SKM-1 treated with dmso at 0.1 percent for 144 hours (cell line): Measurements from ENCODE around the gene KCNMA1.
"Not testable (repeated sequence)": the region's sequence is repeated elsewhere in the genome, so short reads cannot be mapped to it uniquely, and the experiment has no call there.

ENCODE experiments used
- DNase-seq: peaks from one replicate; lab custom pipeline; 2025; ENCODE audit not compliant: unreplicated experiment; lab: John Stamatoyannopoulos, UW

KCNMA1 gene

DNA sequence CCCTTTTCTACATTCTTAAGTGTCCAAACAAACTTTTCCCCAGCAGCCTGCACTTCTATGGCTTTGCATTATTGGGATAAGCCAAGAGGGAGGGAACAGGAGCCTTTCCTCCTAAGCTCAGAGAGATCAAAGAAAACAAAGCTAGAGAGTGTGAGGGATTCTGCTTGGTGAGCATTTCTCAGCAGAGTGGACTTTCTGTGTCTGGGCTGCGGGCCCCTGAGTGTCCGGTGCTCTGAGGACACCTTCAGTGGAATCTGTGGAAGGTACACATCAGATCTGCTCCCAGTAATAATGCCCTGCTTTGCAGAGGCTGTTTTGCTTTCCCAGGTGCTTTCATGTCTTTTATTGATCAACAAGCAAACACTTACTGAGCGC, 50.2 kb downstream of the KCNMA1 start:
- no peak for DNase-seq

DNA sequence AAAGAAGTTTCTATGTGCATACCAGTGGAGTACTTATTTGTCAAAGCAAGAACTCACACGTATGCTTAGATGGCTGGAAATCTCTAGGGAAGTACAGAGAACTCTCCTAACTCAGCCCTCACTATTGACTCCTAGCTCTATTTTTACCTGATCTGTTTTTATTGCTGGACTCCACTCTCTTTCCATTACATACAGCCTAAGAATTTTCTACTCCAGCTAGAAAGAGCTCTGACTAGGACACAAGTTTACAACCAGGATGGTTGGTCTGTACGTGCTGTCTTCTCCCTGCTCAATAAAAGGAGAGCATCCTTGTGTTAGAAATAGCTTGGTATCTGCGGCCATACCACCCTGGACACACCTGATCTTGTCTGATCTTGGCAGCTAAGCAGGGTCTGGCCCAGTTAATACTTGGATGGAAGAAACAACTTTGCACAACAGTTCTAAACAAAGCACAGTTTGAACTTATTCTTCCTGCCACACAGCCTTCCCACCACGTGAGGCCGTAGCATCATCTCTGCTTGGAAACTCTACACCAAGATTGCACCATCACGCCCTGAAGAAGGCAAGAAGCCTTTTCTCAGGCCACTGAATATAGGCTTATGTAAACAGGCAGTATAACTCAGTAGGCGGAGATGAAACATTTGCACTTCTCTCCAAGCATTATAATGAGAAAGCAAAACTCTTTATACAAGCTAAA, 50.7 kb downstream of the KCNMA1 start:
- DNase-seq: no peak

DNA sequence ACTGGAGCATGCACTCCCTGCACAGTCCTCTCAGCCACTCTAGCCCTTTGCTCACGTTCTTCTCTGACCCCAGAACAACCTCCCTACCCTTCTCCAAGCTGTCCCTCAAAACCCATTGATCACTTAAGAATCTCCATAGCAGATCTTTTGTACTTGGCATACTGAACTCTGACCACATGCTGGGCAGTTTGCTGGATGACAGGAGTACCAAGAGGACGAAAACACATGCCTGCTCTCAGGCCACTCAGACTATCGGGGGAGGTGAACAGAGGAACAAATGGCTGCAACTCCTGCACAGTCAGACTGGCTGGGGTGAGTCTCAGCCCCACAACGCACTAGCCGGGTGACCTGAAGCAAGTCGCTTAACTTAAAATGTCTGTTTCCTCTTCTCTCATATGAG, 52.7 kb downstream of the KCNMA1 start:
- DNase-seq: no peak

DNA sequence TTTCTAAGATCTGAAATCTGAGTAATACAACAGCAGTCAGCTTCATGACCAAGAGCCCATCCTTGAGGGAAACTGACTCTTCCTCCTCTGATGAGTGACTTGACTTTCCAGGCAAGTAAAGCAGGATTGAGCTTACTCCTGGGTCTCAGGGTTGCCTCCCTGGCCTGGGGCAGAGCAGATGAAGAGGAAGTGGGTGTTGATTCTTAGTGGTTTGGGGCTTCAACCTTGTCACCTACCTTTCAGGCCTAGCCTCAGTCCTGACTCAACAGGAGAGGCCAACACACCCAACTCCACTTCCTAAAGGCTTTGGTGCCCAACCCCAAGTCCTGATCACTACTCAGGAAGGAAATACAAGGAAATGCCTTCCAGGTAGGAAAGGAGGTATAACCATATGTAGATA, 54.1 kb downstream of the KCNMA1 start:
- DNase-seq: no peak

DNA sequence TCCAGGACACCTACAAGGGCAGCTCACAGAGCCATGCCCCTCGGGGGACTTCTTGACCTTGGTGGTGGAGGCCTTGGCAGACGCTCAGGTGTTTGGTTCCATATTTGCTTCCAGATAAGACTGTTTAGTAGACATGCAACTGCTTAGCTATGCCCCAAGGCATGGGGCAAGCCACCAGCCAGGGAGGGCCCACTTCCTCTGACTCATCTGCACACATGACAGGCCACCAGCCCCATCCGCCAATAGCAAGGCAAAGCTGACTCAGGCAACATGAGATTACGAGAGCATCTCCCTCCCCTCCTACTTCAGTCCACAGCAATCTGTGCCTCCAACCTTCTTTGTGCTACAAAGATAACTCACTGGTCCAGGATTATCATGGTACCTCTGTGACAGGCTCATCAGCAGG, 54.9 kb downstream of the KCNMA1 start:
- no peak for DNase-seq

DNA sequence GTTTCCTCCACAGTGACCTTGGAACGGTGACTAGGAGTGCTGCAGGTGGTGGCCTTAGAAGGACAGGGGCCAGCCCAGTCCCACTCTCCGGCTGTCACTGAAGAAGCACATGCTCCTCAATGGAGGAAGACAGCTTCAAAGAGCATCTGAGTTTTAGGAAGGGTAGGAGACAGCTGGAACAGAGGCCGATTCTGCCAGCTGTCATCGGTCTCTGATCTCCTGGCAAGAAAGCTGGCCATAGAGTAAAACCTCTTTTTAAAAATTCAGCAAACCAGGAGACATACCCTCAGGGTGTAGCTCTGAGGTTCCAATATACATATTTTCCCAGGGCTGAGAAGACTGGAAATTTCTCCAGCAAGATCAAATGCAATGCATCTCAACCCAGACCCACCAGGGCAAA, 55.9 kb downstream of the KCNMA1 start:
- DNase-seq: no peak

DNA sequence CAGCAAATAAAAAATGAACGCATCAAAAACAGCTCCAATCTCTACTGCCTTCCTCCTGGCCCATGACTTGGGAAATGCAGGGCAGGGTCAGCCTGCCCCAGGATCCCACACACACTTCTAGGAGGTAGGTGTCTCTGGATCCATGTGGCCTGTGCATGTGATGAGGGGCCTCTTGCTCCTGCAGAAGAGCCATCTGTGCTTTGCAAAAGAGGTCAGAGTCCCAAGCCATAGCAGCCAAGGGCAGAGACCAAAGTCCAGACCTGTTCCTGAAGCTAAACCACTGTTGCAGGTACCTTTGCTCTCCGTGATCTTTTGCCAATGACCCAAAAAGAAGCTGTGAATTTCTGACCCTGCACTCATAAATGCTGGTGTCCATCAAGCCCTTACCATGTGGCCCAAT, 57.1 kb downstream of the KCNMA1 start:
- no peak for DNase-seq

DNA sequence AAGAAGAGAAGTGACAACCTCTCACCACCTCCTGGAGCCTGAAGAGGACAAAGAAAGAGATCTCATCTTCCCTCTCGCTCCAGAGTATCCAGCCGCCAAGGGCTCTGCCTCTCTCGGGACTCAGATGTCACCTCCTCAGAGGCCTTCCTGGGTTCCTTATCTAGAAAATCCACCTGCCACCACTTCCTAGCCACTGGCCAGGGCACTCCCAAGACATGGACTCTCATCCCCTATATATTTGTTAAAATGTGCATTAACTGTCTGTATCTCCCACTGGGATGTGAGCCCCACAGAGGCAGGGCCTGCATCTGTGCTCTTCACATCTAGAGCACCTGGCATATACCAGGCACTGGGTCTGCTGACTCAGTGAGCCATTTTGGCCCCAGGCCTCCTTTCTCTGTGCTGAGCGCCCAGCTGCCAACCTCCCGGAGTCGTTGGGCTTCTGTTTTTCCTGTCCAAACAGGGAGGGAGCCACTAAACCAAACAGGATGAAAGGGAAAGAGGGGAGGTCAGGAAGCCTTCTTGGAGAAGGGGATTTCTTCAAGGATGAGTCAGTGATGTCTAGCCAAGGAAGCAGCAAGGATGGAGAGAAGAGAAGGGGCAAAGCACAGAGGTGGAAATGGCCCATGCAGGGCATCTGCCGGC, 58.9 kb downstream of the KCNMA1 start:
- DNase-seq: no peak

DNA sequence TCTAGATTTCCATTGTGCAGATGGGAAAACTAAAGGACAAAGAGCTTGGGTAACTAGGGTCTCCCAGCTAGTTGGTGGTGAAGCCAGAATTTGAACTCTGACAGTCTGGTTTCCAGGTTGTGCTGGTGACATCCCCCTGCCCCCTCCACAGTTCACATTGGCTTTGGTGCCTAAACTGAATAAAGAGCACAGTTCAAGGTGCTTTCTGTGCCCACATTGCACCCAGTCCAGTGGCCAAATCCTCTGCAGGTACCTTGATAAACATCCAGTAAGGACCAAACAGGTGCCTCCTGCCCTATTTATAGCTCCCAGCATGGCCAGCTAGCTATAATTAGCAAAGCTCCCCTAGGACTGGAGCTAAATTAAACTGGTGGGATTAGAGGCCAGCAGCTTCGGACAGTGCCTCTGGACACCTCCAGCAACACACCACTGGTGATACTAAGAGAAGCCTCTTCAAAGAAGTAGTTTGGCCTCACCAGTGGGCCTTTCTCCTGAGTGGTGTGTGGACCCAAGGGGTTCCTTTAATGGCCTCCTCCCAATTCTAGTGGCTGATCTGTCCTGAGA, 59.9 kb downstream of the KCNMA1 start:
- no peak for DNase-seq

DNA sequence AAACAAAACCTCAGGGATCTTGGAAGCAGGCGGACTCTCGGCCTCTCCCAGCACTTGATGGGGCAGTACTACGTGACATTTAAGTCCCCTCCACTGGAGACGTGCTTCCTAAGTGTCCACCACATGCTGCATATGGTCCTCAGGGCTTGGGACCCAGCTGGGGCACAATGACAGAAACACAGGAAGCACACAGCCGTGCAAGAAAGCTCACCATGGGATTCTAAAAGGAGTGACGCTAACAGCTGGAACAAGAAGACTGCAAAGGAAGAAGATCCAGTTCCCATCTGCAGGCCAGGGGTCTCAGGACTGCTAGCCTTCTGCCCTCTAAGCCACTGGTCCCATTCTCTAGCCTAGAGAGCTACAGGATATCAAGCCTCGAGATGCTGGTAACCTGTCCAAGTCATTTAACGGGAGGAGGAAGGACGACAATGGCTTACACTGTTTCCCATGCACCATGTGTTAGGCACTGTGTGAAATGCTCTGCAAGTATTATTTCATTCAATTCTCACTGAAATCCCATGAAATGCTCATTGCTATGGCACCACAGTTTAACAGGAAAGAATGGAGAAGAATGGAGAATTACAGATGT, 61.1 kb downstream of the KCNMA1 start:
- no peak for DNase-seq

DNA sequence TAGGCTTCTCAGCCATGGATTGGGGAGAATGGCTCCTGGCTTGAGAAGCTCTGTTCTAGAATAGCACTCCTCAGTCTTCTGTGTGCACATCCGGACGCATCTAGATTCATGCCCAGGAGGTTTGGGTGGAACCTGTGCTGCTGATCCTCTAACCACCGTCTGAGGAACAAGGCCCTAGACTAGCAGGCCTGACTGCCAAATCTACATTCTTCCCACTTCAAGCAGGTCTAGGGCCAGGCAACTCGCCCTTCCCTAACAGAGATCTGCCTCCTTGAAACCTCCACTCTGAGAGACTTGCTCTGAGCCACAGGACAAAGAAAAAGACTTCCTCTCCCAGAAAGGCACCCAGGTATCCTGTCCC, 61.6 kb downstream of the KCNMA1 start:
- DNase-seq: no peak

DNA sequence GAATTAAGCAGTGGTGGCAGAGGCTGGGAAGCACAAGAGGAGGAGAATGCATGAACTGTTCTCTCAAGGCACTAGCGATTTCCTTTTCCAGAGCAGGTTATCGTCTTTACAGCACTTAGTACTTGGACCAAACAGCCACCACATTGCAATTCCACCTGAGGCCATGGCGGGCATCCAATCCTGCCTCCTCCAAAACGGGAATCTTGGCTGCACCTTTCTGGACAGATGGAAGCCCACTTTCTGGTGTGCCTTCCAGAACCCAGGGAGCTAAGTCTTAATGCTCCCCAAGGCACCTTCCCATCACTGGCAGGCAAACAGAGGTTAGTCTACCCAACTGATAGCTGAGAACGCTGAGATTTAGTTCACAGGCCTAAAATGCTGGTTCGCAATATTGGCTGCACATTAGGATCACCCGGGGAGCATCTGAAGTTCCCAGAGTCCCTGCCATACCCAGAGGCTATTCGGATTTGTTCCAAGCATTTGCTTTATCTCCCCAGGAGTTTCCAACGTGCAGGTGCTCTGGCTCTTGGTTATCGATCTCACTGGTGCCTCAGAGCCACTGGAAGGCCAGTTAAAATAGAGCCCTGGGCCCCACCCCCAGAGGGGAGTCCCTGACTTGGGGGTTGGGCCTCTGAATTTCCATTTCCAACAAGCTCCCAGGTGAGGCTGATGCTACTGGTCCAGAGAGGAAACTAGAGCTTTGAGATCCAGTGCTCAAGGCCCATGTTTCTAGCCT, 62.2 kb downstream of the KCNMA1 start:
- DNase-seq: no peak

DNA sequence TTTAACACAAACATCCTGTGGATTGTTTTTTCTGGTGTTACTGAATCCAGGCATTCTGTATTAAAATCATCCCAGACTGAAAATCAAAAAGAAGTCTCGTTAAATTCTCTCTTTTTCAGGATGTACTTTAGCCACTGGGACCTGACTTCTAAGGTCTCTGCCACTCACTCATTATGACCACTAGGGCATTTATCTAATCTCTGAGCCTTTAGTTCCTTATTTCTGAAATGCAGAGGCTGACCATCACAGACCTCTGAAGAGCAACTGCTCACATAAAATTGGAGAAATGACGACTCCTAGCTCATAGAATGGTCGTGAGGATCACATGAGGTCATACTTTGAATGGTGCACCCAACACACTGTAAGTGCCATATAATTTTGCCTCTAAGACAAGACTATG, 63.2 kb downstream of the KCNMA1 start:
- DNase-seq: peak; percentile 31

DNA sequence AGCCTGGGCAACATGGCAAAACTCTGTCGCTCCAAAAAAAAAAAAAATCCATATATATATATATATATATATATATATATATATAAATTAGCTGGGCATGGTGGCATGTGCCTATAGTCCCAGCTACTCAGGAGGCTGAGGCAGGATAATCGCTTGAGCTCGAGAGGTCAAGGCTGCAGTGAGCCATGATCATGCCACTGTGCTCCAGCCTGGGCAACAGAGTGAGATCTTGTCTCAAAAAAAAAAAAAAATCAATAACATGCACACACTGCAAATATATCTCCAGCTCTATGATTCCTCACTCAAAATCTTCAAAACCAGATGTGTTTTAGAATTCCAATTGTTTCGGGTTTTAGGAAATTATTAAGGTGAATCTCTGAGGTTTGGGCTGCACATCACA, 65.1 kb downstream of the KCNMA1 start:
- DNase-seq: not testable (repeated sequence)

DNA sequence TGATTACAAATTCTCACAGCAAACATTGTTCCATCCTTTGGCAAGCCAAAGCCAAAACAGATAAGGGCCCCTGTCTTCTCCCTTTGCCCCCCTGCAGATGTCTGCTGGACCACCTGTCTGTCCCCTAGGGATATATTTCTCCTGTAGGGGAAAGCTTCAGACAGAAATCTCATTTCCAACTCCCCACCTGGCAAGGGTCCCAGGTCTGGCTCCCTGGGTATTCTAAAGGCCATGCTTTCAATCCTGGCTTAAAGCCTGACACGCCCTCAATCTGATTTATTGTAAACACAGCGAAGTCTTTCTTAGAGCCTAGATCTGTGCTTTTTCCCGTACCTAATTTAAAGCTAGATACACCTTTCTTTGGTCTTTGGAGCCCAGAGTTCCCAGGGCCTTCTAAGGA, 66.1 kb downstream of the KCNMA1 start:
- no peak for DNase-seq

DNA sequence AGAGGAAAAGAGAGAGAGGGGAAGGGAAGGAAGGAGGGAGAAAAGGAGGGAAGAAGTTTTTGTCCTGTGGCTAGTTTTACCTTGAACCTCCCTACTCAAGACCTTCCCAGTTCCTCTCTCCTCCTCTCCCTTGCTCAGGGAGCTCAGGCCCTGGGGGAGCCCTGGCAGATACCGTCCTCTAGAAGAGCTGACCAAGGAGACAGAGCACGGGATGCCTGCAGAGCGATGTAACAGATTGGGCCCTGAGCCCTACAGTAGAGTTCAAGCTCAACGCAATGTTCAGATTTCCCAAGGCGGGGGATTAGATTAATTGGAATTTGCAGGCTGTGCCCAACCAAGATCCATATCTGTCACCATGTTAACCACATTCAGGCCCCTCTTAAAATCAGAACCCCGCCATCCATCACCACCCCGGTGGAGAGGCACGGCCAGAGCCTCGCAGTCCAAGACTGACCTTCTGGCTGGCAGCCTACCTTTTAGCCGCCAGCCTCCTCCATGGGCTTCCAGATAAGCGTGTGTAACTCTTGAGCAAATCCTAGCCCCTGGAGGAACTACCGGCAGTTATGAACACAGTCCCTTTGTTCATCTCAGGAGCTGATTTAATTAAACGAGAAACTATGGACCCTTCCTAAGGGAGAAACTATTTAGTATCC, 70.6 kb downstream of the KCNMA1 start:
- DNase-seq: no peak

DNA sequence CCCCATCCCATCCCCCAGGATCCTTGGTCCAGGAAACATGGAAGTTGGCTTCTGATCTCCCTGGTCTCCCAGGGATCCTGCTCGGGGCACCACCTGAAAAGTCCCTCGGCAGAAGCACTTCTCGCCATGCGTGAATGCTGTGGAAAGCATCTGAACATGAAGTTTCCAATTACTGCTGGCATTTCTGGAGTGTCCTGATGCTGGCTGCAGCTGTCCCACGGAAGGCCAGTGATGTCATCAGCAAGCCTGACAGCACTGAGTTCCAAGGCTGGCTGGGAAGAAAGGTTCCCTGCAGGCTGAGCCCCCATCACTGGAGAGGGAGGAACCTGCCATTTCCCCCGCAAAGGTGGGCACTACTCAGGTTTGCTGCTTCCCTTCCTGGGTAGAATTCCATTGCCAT, 71.4 kb downstream of the KCNMA1 start:
- no peak for DNase-seq

DNA sequence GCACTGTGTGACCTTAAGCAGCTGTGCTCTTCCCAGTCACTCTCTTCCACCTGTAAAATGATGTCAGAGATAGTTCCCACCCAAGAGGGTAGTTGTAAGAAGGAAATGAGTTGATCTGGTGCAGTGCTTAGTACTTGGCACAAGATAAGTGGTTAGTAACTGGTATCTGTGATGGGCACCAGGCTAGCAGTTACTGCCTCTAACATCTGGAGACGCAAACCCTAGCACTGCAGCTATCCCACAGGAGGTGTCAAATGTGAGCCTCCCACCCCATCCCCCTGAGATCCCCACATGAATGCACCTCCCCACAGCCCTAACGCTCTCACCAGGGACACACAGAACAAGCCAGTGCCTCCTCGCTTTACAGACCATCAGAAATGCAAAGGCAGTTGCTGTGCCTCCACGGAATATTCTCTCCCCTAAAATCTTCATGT, 72.0 kb downstream of the KCNMA1 start:
- no peak for DNase-seq

DNA sequence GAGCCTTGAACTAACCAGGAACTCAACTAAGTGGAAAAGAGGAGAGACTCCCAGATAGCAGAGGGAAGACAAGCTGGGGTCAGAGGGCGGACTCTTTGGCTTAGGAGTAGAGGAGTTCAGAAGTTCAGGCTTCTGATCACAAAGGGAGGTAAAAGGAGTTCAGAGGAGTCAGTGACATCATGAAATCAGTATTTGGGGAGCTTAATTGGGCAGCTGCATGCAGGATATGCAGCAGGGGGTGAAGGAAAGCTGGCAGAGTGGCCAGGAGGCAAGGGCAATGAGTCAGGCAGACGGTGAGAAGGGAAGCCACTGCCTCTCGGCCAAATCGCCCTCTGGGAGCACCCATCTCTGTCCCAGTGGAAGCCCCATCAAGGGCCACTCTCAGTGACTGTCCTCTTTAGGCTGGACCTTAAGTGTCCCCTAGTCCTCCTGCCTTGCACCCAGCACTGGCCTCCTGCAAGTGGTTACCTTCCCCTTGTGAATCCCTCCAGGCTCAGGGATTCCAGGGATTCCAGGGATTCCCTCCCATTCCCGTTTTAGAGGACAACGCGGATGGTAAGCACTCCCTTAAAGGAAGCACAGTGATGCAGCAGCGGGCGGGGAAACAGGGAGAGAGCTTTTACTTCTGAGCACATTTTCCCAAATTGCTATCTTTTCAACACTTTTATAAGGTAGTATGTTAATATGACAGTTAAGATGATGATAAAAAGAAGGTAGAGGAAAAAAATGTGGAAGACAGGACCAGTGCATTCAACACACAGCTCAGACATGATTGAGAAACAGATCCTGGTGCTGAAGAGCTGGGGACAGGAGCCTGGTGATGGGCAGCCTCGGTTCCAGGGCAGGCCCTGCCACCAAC, 72.6 kb downstream of the KCNMA1 start:
- DNase-seq: no peak

DNA sequence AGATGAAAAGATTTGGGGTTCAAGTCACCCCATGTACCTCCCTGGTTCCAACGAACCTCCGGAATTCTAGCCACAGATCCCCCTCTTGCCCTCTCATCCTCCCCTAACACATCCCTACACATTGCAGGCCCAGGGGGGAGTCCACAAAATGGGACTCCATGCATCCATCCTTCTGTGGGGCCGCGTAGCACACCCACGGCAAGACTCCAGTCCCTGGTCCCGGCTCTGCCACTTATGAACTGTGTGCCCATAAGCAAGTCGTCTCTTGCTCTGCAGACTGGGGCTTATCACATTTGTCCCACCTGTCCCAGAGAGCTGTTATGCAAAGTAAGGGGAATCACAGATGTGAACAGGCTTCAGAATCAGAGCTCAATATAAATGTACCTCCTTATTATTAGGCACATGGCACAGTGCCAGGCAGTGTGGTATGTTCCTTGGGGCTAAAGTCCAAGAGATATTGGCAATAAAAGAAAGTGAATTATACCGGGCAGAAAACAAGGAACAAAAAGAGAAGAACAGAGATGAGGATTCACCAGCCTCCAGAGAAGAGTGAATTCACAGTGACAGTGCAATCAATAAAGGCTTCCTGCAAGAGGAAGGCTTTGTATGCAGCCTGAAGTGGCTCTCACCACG, 73.9 kb downstream of the KCNMA1 start:
- no peak for DNase-seq
